Activated CD8-positive, alpha-beta memory T cell treated with anti-CD3 and anti-CD28 coated beads for 48 hours (primary cell): ENCODE data around the gene HIBADH.
"Not testable (repeated sequence)": the region's sequence is repeated elsewhere in the genome, so short reads cannot be mapped to it uniquely, and the experiment has no call there.

ENCODE experiments used
- DNase-seq, 3 experiments: peaks; one replicate each; pipeline ENCODE4 v3.0.0-alpha.2; 2020; ENCODE audit warnings: low read depth in 2 of 3, low spot score in 2 of 3

Gene HIBADH

GRCh38 chr7:27680610-27681009 lies 17.9 kb upstream of the HIBADH start:
- DNase-seq: no peak

DNA sequence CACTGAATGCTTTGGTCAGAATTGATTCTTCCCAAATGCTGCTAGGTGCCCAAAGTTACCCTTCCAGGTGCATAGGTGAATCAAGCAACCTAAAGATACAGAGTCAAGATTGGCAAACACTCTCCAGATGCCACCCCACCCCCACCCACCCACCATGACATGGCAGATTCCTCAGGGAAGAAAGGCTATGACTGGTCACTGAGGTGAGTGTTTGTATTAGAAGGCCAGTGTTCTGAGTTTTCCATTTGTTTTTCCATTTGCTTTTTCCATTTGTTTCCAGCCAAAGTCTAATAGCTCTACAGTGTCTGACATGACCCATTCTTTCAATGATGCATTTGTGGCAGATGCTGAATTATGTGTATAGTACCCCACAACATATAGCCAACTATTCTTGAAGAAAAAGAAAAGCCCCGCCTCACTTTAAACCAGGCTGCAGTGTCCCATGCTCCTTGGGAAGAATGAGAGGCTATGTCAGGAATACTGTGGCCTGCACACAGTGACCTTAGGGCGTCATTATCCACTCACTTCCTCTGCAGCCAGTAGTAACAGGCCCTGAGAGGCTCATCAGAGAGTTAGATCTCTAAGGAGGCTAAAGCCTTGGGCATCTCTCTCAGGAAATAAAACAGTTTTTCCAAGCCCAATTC lies 16.1 kb upstream of the HIBADH start:
- DNase-seq: no peak

GRCh38 chr7:27677912-27678612 lies 15.4 kb upstream of the HIBADH start:
- DNase-seq: no peak

DNA sequence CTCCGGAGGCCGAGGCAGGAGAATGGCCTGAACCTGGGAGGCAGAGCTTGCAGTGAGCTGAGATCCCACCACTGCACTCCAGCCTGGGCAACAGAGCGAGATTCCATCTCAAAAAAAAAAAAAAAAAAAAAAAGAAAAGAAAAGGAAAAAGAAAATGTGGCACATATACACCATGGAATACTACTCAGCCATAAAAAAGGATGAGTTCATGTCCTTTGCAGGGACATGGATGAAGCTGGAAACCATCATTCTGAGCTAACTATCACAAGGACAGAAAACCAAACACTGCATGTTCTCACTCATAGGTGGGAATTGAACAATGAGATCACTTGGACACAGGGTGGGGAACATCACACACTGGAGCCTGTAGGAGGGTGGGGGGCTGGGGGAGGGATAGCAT lies 11.4 kb upstream of the HIBADH start:
- DNase-seq: not testable (repeated sequence)

- no peak for DNase-seq
These were observed 9.0 kb upstream of the HIBADH start for GRCh38 chr7:27671675-27672074.

- DNase-seq: no peak
These were observed 8.0 kb upstream of the HIBADH start for GRCh38 chr7:27670676-27671075.

DNA sequence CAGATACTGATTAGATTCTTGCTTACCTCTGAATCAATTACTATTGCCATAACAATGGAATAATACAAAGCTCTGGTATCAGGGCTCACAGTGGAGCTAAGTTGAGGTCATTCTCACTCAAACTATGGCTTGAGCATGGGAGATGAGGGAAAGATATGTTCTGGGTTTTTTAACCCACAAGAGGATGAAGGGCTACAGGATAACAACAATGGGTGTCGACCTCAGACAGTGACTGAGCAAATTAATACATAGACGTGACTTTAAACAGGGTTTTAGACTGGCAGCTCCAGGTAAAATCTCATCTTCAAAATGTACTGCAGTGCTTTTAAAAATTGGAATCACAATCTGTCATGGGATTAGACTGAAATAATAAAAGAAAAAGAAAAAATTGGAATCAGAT lies 7.5 kb upstream of the HIBADH start:
- DNase-seq: no peak

DNA sequence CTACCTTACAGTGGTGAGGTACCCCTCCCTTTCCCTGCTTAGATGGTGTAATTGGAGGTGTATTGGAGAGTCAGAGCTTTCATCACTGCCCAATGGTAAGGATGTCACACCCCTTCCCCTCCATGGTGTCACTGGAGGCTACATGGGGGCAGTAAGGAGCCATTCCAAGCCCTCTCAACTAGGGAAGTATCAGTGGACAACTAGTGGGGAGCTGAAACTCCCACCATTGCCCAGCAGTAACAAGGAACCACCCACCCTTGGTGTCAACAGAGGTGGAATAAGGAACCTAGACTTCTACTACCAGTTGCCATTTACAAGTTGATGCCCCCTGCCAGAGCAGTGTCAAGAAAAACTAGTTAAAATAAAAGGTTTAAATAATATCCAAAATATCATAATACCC lies 2.8 kb upstream of the HIBADH start:
- no peak for DNase-seq

GRCh38 chr7:27663989-27664331 lies 1.3 kb upstream of the HIBADH start:
- no peak for DNase-seq

DNA sequence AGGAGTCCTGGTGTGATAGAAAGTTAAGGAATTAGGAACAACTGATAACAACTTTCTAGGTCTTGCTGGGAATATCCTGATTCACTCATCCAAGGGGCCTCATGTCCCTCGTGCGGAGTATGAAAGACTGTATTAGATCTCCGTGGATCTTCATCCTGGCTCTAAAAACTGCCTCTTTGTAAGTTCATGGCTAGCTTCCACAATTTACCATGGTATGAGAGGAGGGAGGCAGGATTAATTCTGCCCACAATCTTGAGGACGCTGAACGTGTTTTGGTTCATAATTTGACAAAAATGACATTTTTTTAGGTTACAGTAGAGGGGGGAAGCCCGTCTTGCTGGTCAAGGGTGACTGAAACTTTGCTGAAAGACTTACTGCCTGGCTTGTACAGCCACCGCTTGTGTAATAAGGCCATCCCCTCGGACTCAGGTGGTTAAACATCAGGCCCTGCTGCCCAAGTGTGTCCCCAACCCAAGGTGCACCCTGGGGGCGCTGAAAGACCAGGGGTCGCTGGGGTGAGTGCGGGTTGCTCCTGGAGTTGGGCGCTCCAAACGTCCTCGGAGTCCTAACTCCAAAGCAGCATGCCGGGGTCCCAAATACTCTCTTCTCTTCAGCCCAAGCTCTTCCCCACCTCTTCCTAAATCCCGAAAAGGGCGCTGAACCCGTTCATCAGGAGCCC lies 733 bp downstream of the HIBADH start:
- peak in 2 of 3 experiments; percentile 4 to 6 for DNase-seq

- no peak for DNase-seq
These were observed 6.0 kb downstream of the HIBADH start for GRCh38 chr7:27656724-27657123.

DNA sequence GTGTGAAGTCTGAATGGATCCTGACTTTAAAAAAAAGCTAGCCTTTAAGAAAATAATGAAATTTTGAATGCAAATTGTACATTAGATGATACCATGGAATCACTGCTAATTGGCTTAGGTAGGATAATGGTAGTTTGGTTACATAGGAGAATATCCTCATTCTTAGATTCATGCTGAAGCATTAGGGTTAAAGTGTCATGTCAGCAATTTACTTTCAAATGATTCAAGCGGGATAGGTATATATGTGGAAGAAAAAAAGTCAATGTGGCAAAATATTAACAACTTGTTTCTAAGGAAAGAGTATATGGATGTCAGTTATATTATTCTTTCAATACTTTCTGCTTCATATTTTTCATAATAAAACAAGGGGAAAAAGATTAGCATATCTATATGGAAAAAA lies 7.5 kb downstream of the HIBADH start:
- no peak for DNase-seq

DNA sequence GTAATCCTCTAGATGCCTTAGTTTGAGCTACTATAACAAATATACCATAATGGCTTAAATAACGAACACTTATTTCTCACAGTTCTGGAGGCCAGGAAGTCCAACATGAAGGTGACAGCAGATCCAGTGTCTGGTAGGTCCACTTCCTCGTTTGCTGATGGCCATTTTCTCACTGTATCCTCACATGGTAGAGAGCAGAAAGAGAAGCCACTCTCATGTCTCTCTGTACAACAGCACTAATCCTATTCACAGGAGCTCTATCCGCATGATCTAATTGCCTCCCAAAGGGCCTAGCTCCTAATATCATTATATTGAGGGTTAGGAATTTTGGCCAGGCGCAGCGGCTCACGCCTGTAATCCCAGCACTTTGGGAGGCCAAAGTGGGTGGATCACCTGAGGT lies 10.2 kb downstream of the HIBADH start:
- no peak for DNase-seq

DNA sequence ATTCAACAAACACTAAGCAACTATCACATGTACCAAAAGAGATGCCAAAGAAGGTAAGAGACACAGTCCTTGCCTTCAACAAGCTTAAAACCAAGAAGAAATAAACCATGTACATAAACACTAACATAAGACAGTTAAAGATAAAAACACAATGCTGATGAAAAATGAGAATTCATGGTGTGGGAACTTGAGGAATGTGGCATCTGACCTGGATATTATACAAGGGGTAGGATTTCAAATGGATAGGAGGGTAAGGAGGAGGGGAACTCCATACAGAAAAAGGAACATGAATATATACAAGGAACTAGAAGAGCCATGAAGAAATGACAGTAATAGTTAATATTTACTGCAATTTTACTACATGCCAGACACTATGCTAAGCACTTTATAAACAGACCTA lies 11.0 kb downstream of the HIBADH start:
- DNase-seq: no peak

DNA sequence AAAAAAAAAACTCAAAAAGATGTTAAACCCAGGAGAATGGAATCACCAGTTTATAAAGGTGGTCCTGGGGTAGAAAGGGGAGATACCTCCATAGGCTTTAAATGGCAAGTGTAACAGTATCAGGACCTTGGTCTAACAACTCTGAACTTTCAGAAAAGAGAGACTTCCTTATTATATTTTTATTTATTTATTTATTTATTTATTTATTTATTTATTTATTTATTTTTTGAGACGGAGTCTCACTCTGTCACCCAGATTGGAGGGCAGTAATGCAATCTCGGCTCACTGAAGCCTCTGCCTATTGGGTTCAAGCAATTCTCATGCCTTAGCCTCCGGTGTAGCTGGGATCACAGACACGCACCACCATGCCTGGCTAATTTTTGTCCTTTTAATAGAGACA lies 12.4 kb downstream of the HIBADH start:
- no peak for DNase-seq

DNA sequence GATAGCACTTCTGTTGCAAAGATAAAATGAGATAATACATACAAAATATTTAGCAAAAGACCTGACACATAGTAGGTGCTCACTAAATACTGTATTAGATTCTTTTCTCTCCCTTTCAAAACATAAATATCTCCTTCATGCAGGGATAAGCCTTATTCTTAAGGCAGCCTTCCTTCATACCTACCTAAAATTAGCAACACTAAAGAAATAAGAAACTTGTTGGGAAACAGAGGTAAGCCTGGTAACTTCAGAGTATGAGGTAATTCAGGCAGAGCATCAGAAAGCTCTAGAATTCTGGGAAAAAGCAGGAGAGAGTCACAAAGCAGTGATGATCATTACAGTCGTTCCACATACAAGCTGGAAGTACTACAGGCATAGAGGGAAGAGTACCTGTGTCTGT lies 15.2 kb downstream of the HIBADH start:
- DNase-seq: no peak

- DNase-seq: no peak
These were observed 15.6 kb downstream of the HIBADH start for GRCh38 chr7:27647046-27647445.

- DNase-seq: no peak
These were observed 20.4 kb downstream of the HIBADH start for GRCh38 chr7:27642271-27642670.

GRCh38 chr7:27641581-27642230 lies 21.0 kb downstream of the HIBADH start:
- DNase-seq: no peak

GRCh38 chr7:27640884-27641574 lies 21.7 kb downstream of the HIBADH start:
- DNase-seq: no peak

DNA sequence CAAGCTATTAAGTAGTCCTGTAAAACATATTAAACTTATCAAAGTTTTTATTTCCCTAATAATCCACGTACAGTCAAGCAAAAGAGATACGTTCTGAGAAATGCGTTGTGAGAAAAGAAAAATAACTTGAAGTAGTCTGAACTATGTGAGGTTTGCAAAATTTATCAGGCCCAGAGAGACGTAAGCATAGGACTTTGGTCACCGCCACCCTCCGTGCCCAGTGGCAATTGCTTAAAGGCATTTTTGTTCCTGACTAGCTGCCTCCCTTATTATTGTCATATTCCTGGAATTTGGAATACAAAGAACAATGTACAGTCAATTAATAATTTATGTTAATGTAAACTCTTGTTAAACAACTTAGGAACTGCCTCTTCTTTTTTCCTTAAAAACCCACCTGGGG lies 22.8 kb downstream of the HIBADH start:
- no peak for DNase-seq
